ENCODE results near the gene NFYB. TPM values are rescaled to one million over a fixed set of nuclear protein-coding genes. Genes with fewer than 3 reads are reported as not detected.
"Not testable (repeated sequence)": the region's sequence is repeated elsewhere in the genome, so short reads cannot be mapped to it uniquely, and the experiment has no call there.

The NFYB gene
- total RNA-seq, 1 donor from 2014 or later: 39.1 TPM

DNA sequence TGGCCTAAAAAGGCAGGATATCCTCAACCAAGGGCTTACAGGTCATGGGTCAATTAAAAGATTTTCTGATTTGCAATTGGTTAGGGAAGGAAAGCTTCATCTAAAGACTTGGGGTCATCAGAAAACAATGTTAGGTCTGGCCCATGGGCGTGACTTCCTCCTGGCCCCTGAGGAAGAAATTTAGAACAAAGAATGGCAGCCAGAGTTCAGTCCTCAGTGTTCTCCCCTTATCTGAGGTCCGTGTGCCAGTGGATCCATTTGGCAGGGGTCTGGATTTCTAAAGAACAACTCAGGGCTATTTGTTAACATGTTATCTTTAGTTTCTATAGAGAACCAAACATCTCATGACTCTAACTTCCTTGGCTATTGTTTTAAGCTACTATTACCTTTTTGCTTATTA, 27.8 kb upstream of the NFYB start:
- ATAC-seq (ENCODE audit: poor library complexity) (peak; percentile 75), DNase-seq (peak; percentile 48)
- intact Hi-C loops (cut with DNase I): no loop called here

DNA sequence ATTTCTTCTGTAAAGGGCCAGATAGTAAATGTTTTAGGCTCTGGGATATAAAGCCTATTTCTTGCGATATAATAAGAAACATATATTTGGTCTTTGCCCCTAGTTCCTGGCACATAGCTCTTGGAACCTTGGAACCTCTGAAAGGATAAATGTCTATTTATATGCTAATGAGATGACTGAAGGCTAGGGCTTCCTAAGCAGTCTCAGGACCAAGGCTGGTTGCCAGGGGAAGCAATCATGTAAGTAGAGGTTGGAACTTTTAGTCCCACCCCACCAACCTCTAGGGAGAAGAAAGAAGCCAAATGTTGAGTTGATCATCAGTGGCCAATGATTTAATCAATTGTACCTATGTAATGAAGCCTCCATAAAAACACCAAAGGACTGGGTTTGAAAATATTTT, 26.6 kb upstream of the NFYB start:
- intact Hi-C loops (cut with DNase I): no loop called here
- ATAC-seq (ENCODE audit: poor library complexity): no peak
- DNase-seq: no peak

DNA sequence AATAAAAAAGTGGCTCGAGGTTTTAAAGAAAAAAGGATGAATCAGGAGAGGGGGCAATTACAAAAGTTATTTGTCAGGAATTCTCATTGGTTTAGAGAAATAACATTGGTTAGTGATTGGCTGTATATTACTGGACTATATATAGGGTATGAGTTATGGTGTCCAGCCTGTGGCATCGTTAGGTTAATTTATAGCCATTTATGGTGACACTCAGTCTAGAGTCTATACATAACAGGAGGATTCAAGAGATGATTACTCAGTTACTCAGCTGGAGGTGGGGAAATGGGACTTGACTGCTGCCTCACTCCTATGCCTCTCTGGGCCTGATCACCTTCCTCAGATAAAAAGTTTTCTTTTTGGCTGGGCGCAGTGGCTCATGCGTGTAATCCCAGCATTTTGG, 25.6 kb upstream of the NFYB start:
- no peak for ATAC-seq (ENCODE audit: poor library complexity)
- intact Hi-C loops (cut with DNase I): no loop called here
- no peak for DNase-seq

DNA sequence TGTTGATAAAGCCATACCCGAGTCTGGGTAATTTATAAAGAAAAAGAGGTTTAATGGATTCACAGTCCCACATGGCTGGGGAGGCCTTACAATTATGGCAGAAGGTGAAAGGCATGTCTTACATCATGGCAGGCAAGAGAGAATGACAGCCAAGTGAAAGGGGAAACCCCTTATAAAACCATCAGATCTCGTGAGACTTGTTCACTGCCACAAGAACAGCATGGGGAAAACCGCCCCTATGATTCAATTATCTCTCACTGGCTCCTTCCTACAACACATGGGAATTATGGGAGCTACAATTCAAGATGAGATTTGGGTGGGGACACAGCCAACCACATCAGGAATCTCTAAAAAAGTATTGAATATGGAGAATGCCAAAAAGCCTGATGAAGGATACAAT, 25.0 kb upstream of the NFYB start:
- not testable (repeated sequence) for DNase-seq; ATAC-seq (ENCODE audit: poor library complexity)

DNA sequence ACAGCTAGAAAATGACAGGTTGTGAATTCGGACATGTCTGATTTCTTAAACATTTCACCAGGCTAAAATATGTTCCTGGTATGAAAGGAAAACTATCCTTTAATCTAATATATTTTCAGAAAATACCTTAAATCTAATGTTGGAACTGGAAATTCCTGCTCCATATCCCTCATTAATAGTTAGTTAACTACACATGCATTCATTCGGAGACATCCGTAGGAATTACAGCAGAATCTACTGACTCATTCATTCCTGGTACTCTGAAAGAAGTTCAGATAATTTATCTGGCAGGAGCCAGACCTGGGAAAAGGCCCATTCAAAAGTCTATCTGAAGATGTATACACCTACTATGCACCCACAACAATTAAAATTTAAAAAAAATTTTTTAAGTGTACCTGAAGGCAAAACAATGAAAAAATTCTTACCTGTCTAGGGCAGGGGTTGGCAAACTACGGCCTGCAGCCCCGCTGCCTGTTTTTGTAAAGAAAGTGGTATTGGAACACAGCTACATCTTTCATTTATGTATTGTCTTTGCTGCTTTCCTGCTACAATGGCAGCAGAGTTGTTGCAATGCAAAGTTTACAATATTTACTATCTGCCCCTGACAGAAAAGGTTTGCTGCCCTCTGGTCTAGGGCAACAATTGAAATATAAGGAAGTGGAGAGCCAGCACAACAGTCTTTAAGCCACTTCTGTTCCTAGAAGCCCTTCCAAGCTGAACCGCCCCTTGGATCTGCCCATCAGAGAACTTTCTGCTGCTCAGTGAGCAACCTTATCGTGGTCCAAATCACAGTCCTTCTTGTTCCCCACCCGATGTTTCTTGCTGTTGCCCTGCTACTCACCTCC, 17.9 kb upstream of the NFYB start:
- DNase-seq (no peak), ATAC-seq (ENCODE audit: poor library complexity) (no peak)
- intact Hi-C loops (cut with DNase I): no loop called here

More for the DNA sequence above, 25.0 kb upstream of the NFYB start:
- intact Hi-C loops (cut with DNase I): not testable (repeated sequence)

DNA sequence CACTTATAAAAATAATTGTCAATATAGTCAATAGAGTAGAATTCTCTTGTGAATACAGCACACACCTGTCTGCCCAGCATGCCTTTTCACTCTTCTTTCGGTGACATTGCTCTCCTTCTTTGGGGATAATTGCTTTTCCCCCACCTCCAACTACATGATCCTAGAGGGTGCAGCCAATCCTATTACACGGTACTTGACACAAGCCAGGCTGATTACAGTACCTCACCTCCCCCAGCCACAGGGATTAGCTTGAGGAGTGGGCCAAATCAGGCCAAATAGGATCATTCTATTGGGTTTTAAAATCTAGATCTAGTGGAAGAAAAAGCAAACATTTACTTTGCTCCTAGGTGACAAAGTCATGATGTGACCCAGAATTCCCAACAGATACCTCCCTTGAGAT, 16.8 kb upstream of the NFYB start:
- ATAC-seq (ENCODE audit: poor library complexity): no peak

DNA sequence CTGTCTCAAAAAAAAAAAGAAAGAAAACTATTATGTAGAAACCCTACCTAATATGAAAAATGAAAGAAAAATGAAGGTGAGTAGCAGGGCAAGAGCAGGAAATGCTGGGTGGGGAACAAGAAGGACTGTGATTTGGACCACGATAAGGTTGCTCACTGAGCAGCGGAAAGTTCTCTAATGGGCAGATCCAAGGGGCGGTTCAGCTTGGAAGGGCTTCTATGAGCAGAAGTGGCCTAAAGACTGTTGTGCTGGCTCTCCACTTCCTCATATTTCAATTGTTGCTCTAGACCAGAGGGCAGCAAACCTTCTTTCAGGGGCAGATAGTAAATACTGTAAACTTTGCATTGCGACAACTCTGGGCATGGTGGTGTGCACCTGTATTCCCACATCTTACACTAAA, 16.3 kb upstream of the NFYB start:
- ATAC-seq (ENCODE audit: poor library complexity) (no peak), DNase-seq (no peak)
- intact Hi-C loops (cut with DNase I): no loop called here

More for the DNA sequence above, 16.8 kb upstream of the NFYB start:
- intact Hi-C loops (cut with DNase I): no loop called here
- no peak for DNase-seq

DNA sequence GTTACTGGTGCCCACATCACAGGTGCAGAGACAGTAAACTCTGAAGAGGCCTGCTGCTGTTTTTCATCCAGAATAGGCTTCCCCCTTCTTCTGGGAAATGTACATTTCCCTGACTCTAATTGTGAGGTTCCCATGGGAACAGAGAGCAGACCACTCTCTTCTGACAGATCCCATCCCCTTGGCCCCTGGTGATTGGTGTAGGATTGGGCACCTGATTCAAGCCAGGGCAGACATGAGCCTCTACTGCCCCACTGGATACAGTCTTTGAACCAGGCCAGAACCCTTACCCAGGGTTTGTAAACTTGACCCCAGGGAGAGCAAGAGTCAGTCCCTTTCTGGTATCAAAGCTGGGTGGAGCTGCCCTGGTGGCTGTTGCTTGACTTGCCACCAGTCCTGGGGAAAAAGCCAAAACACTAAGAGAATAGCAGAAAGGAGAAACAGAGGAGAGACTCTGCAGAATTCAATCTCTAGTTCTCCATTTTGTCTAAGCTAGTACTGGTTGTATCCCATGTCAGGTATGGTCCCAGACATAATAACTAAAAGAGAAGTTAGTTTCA, 14.8 kb upstream of the NFYB start:
- ATAC-seq (ENCODE audit: poor library complexity): no peak
- intact Hi-C loops (cut with DNase I): no loop called here
- no peak for DNase-seq

DNA sequence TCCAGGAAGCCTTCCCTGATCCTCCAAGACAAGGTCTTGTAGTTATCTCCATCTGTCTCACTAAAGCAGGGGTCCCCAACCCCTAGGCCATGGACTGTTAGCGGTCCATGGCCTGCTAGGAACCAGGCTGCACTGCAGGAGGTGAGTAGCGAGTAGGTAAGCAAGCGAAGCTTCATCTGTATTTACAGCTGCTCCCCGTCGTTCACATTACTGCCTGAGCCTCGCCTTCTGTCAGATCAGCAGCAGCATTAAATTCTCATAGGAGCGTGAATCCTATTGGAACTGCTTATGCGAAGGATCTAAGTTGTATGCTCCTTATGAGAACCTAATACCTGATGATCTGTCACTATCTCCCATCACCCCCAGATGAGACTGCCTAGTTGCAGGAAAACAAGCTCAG, 12.4 kb upstream of the NFYB start:
- intact Hi-C loops (cut with DNase I): no loop called here
- no peak for ATAC-seq (ENCODE audit: poor library complexity)
- DNase-seq: no peak

DNA sequence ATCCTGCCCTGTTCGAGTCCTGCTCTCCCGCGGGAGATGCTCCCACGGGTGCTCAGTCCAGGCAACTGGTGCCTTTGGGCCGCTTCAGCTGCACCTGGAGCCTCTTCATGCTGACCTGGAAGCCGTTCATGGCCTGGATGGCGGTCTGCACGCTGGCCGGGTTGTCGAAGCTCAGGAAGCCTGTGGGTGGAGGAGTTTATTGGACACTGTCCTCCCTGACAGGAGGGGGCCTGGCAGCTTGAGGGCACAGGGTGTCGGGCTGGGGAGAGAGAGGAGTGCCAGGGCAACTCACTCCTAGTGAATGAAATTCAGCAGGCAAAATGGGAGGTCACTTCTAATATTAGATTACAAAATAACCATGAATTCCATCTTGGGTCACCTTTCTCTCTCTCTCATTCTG, 9.3 kb upstream of the NFYB start:
- DNase-seq (no peak), ATAC-seq (ENCODE audit: poor library complexity) (peak; percentile 34)
- intact Hi-C loops (cut with DNase I): no loop called here

DNA sequence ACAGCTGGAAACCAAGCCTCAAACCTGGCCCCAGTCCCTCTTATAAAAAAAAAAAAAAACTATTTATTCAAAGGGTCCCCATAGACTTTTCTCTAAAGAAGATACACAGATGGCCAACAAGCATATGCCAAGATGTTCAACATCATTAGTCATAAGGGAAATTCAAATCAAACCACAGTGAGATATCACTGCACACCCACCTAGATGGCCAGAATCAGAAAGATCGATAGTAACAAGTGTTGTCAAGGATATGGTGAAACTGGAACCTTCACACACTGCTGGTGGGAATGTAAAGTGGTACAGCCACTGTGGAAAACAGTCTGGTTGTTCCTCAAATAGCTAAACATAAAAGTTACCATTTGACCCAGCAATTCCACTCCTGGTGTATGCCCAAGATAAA, 5.9 kb upstream of the NFYB start:
- no peak for DNase-seq
- intact Hi-C loops (cut with DNase I): no loop called here
- no peak for ATAC-seq (ENCODE audit: poor library complexity)

DNA sequence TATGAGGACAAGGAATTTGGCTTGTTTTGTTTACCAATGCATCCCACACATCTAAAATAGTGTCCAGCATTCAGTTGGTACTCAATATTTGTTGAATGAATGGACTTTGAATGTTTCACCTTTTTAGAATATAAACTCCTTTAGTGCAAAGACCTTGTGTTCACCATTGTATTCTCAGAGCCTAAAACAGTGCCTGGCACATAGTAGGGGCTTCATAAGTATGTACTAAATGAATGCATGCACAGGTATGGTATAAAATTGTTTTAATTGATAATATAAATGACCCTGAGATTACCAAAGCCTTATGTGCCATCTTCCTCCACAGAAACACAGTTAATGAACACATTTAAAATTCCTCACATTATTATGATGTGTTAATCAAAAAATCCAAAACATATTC, 5.0 kb upstream of the NFYB start:
- DNase-seq (no peak), ATAC-seq (ENCODE audit: poor library complexity) (no peak)
- intact Hi-C loops (cut with DNase I): no loop called here

DNA sequence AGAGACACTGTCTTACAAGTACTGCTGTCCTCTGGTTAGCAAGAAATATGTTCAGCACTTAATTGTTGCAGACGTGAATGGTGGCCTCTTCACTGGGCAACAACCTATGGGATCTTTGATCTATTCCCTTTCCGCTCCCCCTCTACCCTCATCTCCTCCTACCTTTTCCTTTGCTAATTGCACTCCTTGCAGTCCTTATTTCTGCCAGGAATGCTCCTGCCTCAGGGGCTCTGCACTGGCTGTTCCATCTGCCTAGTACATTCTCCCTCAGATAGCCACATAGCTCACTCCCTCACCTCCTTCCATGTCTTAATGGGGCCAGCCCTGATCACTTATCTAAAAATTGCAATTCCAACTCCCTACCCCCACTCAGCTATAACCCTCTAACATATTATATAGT, 4.5 kb upstream of the NFYB start:
- ATAC-seq (ENCODE audit: poor library complexity) (no peak), DNase-seq (no peak)
- intact Hi-C loops (cut with DNase I): no loop called here

DNA sequence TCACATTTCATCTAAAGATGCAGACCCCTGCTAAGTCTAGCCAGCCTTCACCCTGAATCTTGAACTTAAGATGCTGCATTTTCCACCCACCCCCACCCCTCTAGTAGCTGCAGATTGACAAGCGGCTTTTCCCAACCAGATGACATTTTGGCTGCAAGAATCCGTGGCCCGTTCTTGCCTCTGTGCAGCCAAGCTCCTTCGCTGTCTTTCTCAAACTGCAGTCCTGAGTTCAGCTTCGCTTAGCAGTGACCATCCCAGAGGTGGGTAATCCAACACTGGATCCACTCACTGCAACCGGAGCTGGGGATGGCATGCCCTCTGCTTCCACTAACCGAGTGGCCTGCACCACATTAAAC, 765 bp upstream of the NFYB start:
- no peak for DNase-seq
- ATAC-seq (ENCODE audit: poor library complexity): peak; percentile 17
- intact Hi-C loops (cut with DNase I): no loop called here

DNA sequence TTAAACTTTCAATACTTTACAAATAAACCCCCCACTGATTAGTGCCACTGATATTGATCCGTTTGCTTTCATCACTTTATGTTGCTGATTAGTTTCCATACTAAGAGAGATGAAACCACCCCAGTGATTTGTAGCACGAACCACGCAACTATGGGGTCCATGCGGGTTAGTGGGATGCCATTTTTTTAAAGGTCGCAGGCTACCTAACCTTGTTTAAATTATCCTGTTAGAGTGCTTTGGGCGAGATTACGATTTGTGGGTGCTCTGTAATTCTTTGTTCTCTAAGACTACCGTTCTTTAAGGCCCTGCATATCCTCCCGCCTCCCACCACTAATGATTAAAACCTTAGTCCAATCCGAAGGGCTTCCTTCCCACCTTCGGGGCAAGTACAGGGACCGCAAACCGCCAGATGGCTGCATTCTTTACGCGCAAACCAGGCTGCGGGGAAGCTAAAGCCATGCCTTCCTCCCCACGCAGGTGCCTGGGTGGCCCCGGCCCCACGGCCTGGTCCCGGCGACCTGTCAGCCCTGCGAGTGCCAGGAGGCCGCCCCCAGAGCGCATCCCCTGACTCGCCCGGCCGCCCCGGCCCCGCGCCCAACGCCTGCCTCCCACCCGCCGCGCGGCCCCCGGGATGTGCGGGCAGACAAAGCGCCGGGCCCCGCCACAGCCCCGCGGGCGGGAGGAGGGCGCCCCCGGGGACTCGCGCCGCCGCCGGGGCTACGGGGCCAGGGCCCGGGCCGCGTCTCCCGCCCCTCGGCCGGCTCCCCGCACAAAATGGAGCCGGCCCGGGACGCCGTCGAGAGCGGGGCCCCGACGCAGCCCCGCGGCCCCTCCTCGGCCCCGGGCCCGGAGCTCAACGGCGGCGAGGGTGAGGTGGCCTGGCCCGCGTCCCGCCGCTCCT, 759 bp downstream of the NFYB start:
- intact Hi-C loops (cut with DNase I): no loop called here
- peak; percentile 3 for ATAC-seq (ENCODE audit: poor library complexity)
- peak; percentile 58 for DNase-seq

DNA sequence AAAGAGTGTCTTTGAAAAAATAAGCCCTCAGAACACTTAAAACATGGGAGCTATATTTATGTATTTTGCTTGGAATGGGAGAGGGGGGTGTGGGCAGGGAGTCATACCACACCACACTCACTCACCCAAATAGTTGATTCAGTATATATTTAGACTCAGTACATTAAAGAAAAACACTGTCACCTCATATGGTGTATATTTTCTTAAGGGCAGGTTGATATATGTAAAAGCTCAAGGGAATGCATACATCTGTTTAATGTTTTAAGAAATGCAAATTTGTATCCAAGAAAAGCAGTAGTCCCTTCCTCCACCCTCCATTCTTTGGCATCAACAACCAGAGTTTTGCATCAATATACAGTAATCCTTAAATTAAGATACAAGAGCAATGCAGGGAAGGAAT, 1.4 kb downstream of the NFYB start:
- intact Hi-C loops (cut with DNase I): no loop called here
- ATAC-seq (ENCODE audit: poor library complexity): no peak
- no peak for DNase-seq

DNA sequence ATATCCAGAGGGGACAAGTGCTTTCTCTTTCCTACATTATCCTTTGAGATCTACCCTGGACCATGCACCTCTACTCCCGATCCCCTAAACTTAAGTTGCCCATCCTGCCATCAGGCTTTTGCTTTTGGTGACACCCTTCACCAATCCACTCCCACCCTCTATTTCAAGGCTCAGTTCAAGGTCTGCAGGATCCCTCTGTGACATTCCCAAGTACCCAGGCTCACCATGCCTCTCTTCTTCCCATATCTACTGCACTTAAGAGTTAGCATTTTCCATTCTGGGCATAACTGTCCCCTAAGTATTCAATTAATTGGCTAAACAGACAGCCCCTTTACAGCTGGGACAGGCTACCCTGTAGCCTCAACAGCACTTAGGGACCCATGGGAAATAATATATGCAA, 3.1 kb downstream of the NFYB start:
- intact Hi-C loops (cut with DNase I): no loop called here
- DNase-seq: no peak
- ATAC-seq (ENCODE audit: poor library complexity): no peak

DNA sequence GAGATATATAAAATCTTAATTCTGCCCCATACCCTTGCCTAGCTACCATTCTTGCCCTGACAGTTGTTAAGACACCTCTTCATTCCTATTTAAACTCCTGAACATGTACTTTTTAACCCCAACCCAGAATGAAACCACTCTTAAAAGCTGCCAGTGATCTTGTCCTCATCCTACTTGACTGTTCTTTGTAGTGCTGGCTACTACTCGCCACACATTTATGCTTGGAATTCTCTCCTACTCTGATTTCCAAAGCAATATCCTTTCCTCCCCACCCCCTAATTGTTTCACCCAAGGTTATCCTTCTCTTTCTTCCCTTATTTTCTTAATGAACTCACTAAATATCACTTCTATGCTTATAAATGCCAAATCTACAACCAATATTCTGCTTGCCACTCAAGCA, 4.1 kb downstream of the NFYB start:
- DNase-seq (no peak), ATAC-seq (ENCODE audit: poor library complexity) (no peak)
- intact Hi-C loops (cut with DNase I): no loop called here

DNA sequence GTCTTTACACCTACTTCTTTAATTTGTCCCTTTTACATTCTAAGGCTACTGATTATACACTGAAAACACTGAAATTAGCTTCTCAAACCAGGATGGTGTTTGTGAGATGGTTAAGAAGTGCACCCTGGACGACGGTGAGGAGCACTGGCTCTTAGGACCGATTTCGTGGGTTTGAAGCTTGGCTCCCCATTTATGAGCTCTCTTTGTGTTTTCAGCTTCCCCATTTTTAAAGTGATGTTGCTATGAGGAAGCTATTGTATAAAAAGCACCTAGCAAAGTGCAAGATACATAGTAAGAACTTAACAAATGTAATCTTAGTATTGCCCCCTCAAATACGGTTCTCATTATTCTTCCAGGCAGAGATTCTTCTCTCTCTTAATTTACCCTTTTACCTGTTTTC, 4.7 kb downstream of the NFYB start:
- ATAC-seq (ENCODE audit: poor library complexity): no peak
- DNase-seq: no peak
- intact Hi-C loops (cut with DNase I): no loop called here
